Activated naive CD8-positive, alpha-beta T cell treated with anti-CD3 and anti-CD28 coated beads, Interleukin-2, amount 50 U/mL, for 16 hours (primary cell): ENCODE data around the gene HAND1.

Experiments
- DNase-seq: peaks from one replicate; pipeline ENCODE4 v3.0.0-alpha.2; 2020; ENCODE audit warnings: low read depth, low spot score

HAND1 gene

GRCh38 chr5:154459015-154459414 lies 19.0 kb downstream of the HAND1 start:
- DNase-seq, result no peak

GRCh38 chr5:154456540-154456939 lies 21.5 kb downstream of the HAND1 start:
- no peak for DNase-seq

- DNase-seq, result no peak
Observed at GRCh38 chr5:154455585-154455984, 22.4 kb downstream of the HAND1 start.

- no peak for DNase-seq
Observed at GRCh38 chr5:154451957-154452356, 26.1 kb downstream of the HAND1 start.

GRCh38 chr5:154449786-154450185 lies 28.2 kb downstream of the HAND1 start:
- DNase-seq, result no peak

GRCh38 chr5:154447089-154447725 lies 30.8 kb downstream of the HAND1 start:
- DNase-seq, result no peak

GRCh38 chr5:154446195-154447088 lies 31.6 kb downstream of the HAND1 start:
- no peak for DNase-seq

- DNase-seq, result peak; percentile 92
Observed at GRCh38 chr5:154445422-154446194, 32.4 kb downstream of the HAND1 start, which contains the start of gene SAP30L. SAP30L (plus strand) TSS chr5:154445997; CDS start chr5:154446605, 608 bp downstream.

- DNase-seq, result no peak
Observed at GRCh38 chr5:154444556-154445421, 33.2 kb downstream of the HAND1 start.

GRCh38 chr5:154442801-154443200 lies 35.2 kb downstream of the HAND1 start:
- DNase-seq, result no peak

- no peak for DNase-seq
Observed at GRCh38 chr5:154440540-154440939, 37.5 kb downstream of the HAND1 start.

- no peak for DNase-seq
Observed at GRCh38 chr5:154437281-154437965, 40.6 kb downstream of the HAND1 start.

- no peak for DNase-seq
Observed at GRCh38 chr5:154435226-154435625, 42.8 kb downstream of the HAND1 start.

- no peak for DNase-seq
Observed at GRCh38 chr5:154430961-154431630, 46.9 kb downstream of the HAND1 start.

GRCh38 chr5:154430466-154430865 lies 47.6 kb downstream of the HAND1 start:
- no peak for DNase-seq

- DNase-seq, result no peak
Observed at GRCh38 chr5:154429341-154429740, 48.7 kb downstream of the HAND1 start.

- DNase-seq, result no peak
Observed at GRCh38 chr5:154428208-154428607, 49.8 kb downstream of the HAND1 start.
